SK-N-SH treated with all-trans-retinoic acid at 6 μM for 48 hours (cell line): ENCODE measurements around the gene RAB11FIP3.

ENCODE experiments used
- ARNTL ChIP-seq: fragments of 450-650 bp; formaldehyde crosslinking; IDR thresholded peaks from 2 replicates; pipeline ENCODE4 v1.5.0; 2020; ENCODE audit warnings: low read depth, mild to moderate bottlenecking, moderate library complexity, borderline replicate concordance
- CREB5 ChIP-seq: fragments of 250-450 bp; sonication (Bioruptor Pico); IDR thresholded peaks from 2 replicates; pipeline ENCODE4 v1.5.1; 2020; ENCODE audit warnings: low read depth, mild to moderate bottlenecking, moderate library complexity
- ESRRG ChIP-seq: fragments of 250-450 bp; sonication (Bioruptor Pico); IDR thresholded peaks from 2 replicates; pipeline ENCODE4 v1.6.1; 2021; ENCODE audit warnings: mild to moderate bottlenecking
- GLIS3 ChIP-seq: fragments of 250-450 bp; sonication (Bioruptor Pico); IDR thresholded peaks from 2 replicates; pipeline ENCODE4 v1.5.0; 2020; ENCODE audit warnings: mild to moderate bottlenecking, moderate library complexity
- OSR1 ChIP-seq: fragments of 250-450 bp; sonication (Bioruptor Pico); IDR thresholded peaks from 2 replicates; pipeline ENCODE4 v1.8.0; 2022; ENCODE audit warnings: moderate library complexity, mild to moderate bottlenecking, inconsistent platforms
- PATZ1 ChIP-seq: fragments of 250-450 bp; sonication (Bioruptor Pico); IDR thresholded peaks from 2 replicates; pipeline ENCODE4 v1.8.0; 2020; ENCODE audit warnings: mild to moderate bottlenecking, moderate library complexity, borderline replicate concordance
- RARB ChIP-seq: fragments of 250-450 bp; sonication (Bioruptor Pico); IDR thresholded peaks from 2 replicates; pipeline ENCODE4 v1.8.0; 2021; ENCODE audit warnings: mild to moderate bottlenecking, moderate library complexity
- TCF4 ChIP-seq: fragments of 250-450 bp; sonication (Bioruptor Pico); IDR thresholded peaks from 2 replicates; pipeline ENCODE4 v1.8.0; 2021; ENCODE audit warnings: mild to moderate bottlenecking, moderate library complexity, borderline replicate concordance
- TOX ChIP-seq: fragments of 250-450 bp; sonication (Bioruptor Pico); IDR thresholded peaks from 2 replicates; pipeline ENCODE4 v1.8.0; 2021; ENCODE audit warnings: mild to moderate bottlenecking, moderate library complexity, borderline replicate concordance
- ZFP30 ChIP-seq: fragments of 450-650 bp; formaldehyde crosslinking; IDR thresholded peaks from 2 replicates; pipeline ENCODE4 v1.5.0; 2022; ENCODE audit warnings: mild to moderate bottlenecking, moderate library complexity
- ZNF70 ChIP-seq: fragments of 450-650 bp; formaldehyde crosslinking; IDR thresholded peaks from 2 replicates; pipeline ENCODE4 v1.5.0; 2020; ENCODE audit warnings: mild to moderate bottlenecking, moderate library complexity

DNA sequence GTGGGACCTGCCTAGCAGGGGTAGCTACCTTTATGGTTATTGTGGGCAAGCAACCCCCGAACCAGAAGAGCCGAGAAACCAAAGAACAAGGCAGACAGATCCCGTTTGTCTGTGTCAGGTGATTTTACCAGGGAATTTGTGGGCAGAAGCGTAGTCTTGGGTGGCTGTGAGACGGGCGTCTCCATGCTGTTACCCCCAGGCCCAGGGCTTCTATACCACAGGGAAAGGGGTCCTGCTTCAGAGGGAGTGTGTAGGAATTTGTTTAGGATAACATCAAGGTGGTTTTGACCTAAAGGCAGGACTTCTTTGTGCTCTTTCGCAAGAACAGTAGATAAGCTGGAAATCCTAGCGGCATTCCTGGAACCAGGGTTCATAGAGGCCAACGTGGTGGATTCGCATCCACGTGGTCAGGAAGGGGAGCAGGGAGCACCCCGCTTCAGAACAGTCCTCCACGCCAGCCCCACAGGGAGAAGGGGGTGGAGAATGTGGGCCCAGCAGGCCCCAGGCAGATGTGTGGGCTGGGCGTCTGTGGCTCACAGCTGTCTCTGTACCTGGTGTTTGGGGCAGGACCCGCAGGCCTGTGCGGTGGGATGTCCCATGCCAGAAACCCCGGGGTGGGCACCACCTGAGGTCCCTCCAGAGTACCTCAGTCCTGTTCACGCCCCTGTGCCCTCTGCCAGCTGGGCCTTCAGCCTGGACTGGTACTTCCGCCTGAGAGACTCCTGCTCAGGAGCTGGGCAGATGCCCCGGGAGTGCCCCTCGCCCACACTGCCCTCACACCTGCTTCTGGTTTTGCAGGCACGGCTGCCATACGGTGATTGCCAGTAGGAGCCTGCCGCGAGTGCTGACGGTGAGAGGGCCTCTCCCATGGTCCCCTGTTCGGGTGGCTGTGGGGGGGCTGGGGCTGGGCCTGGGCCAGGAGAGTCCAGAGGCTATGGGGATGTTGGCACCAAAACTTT, 19.6 kb upstream of the RAB11FIP3 start:
- TF ChIP-seq OSR1, result no peak
- no peak for TF ChIP-seq ARNTL (CRISPR knock-in tag)
- TF ChIP-seq PATZ1, result no peak
- no peak for TF ChIP-seq ZNF70 (CRISPR knock-in tag)
- TF ChIP-seq ESRRG (CRISPR knock-in tag), result no peak
- TF ChIP-seq CREB5 (CRISPR knock-in tag), result no peak
- no peak for TF ChIP-seq RARB (CRISPR knock-in tag)
- TF ChIP-seq ZFP30 (CRISPR knock-in tag), result no peak
- TF ChIP-seq TOX, result no peak
- TF ChIP-seq GLIS3 (CRISPR knock-in tag), result no peak
- TF ChIP-seq TCF4 (CRISPR knock-in tag), result no peak
